IMR-90 (cell line): Measurements from ENCODE around the gene CMIP. TPM values are rescaled to one million over a fixed set of nuclear protein-coding genes. Genes with fewer than 3 reads are reported as not detected.

Experiments used
- ATAC-seq: fragments of 200-7000 bp; cut with Tn5 transposase; 2 replicates; pipeline ENCODE4 v1.9.1; 2020; ENCODE audit warnings: low read depth, mild to moderate bottlenecking, moderate library complexity
- BruUV-seq: library from RNA; stranded (reverse); fragments of 400-500 nt; replicated peaks from 2 replicates; lab custom pipeline; 2021; lab: Mats Ljungman, UMichigan
- CTCF ChIA-PET: fragments of 300-600 bp; formaldehyde crosslinking; extraction: SDS; loops from one replicate; lab custom pipeline; 2021; ENCODE audit warnings: antibody characterized with exemption; lab: Yijun Ruan, JAX
- POLR2A ChIA-PET: fragments of 300-600 bp; sonication (Branson Sonifier 250); formaldehyde crosslinking; loops from one replicate; lab custom pipeline; 2022; ENCODE audit warnings: antibody characterized with exemption; ENCODE audit not compliant: unreplicated experiment; lab: Charles Lee
- DNase-seq: peaks from one replicate; pipeline ENCODE4 v3.0.0; 2013
- H2AFZ ChIP-seq: replicated peaks from 2 replicates; pipeline ENCODE3; 2013; ENCODE audit warnings: low read length, mild to moderate bottlenecking; ENCODE audit not compliant: poor library complexity
- H2AK5ac ChIP-seq: 2 replicates; pipeline ENCODE4 v1.6.1; 2013; ENCODE audit warnings: low read depth, low read length, inconsistent platforms
- H2AK9ac ChIP-seq: replicated peaks from 2 replicates; pipeline ENCODE3; 2013; ENCODE audit warnings: mild to moderate bottlenecking, low read depth, low read length, moderate library complexity; ENCODE audit not compliant: poor library complexity
- H2BK120ac ChIP-seq: 2 replicates; pipeline ENCODE4 v1.6.1; 2013; ENCODE audit warnings: low read depth, low read length, inconsistent platforms
- H2BK15ac ChIP-seq: 3 replicates; pipeline ENCODE4 v1.6.1; 2013; ENCODE audit warnings: low read depth, low read length, inconsistent platforms
- H2BK20ac ChIP-seq: 2 replicates; pipeline ENCODE4 v1.6.1; 2013; ENCODE audit warnings: low read depth, mild to moderate bottlenecking, inconsistent platforms, low read length, moderate library complexity
- H2BK5ac ChIP-seq: 2 replicates; pipeline ENCODE4 v1.6.1; 2013; ENCODE audit warnings: mild to moderate bottlenecking, low read depth, low read length, inconsistent platforms; ENCODE audit not compliant: poor library complexity, severe bottlenecking
- H3K14ac ChIP-seq: replicated peaks from 2 replicates; pipeline ENCODE4 v1.6.1; 2013; ENCODE audit warnings: low read depth, low read length, inconsistent platforms
- H3K18ac ChIP-seq: 2 replicates; pipeline ENCODE4 v1.6.1; 2013; ENCODE audit warnings: low read depth, low read length, control low read depth
- H3K23ac ChIP-seq: 2 replicates; pipeline ENCODE4 v1.6.1; 2013; ENCODE audit warnings: low read depth, low read length, inconsistent platforms
- H3K27ac ChIP-seq: 2 replicates; pipeline ENCODE4 v1.5.1; 2013; ENCODE audit warnings: mild to moderate bottlenecking, control low read depth, low read length; ENCODE audit not compliant: insufficient read depth
- H3K27me3 ChIP-seq: 2 replicates; pipeline ENCODE4 v1.6.1; 2013; ENCODE audit warnings: low read length; ENCODE audit not compliant: control insufficient read depth, insufficient read depth
- H3K36me3 ChIP-seq: 2 replicates; pipeline ENCODE4 v1.6.1; 2013; ENCODE audit warnings: low read length, mixed read lengths; ENCODE audit not compliant: control insufficient read depth, insufficient read depth
- H3K4ac ChIP-seq: 2 replicates; pipeline ENCODE4 v1.6.1; 2013; ENCODE audit warnings: low read depth, low read length, inconsistent platforms
- H3K4me1 ChIP-seq: 2 replicates; pipeline ENCODE4 v1.6.1; 2013; ENCODE audit warnings: low read length, mixed read lengths; ENCODE audit not compliant: control insufficient read depth, insufficient read depth
- H3K4me2 ChIP-seq: 2 replicates; pipeline ENCODE4 v1.6.1; 2013; ENCODE audit warnings: low read depth, mild to moderate bottlenecking, control low read depth, low read length, moderate library complexity
- H3K4me3 ChIP-seq: 2 replicates; pipeline ENCODE4 v1.5.1; 2013; ENCODE audit warnings: low read depth, mild to moderate bottlenecking, control low read depth, low read length, moderate library complexity; ENCODE audit not compliant: insufficient read depth
- H3K56ac ChIP-seq: 2 replicates; pipeline ENCODE4 v1.6.1; 2013; ENCODE audit warnings: low read length, inconsistent platforms; ENCODE audit not compliant: insufficient read depth; ENCODE audit errors: extremely low read depth
- H3K79me1 ChIP-seq, 2 experiments: 2 replicates each; pipeline ENCODE4 v1.6.1; 2013; ENCODE audit warnings: low read length in 2 of 2, inconsistent platforms in 1 of 2, low read depth in 1 of 2
- H3K9ac ChIP-seq: 2 replicates; pipeline ENCODE4 v1.6.1; 2013; ENCODE audit warnings: low read depth, low read length, control low read depth
- H3K9me1 ChIP-seq: 2 replicates; pipeline ENCODE4 v1.6.1; 2013; ENCODE audit warnings: low read length, inconsistent platforms; ENCODE audit not compliant: insufficient read depth
- H3K9me3 ChIP-seq: 2 replicates; pipeline ENCODE4 v1.6.1; 2013; ENCODE audit warnings: low read length; ENCODE audit not compliant: control insufficient read depth, insufficient read depth
- H4K20me1 ChIP-seq: 2 replicates; pipeline ENCODE4 v1.6.1; 2013; ENCODE audit warnings: low read length, inconsistent platforms; ENCODE audit not compliant: insufficient read depth
- H4K5ac ChIP-seq: 2 replicates; pipeline ENCODE4 v1.6.1; 2013; ENCODE audit warnings: mild to moderate bottlenecking, low read depth, low read length, control low read depth
- H4K8ac ChIP-seq, 2 experiments: 2 replicates each; pipeline ENCODE4 v1.6.1; 2013; ENCODE audit warnings: low read depth in 2 of 2, low read length in 2 of 2, control low read depth in 1 of 2, inconsistent platforms in 1 of 2
- H4K91ac ChIP-seq: 2 replicates; pipeline ENCODE4 v1.6.1; 2013; ENCODE audit warnings: low read depth, low read length, inconsistent platforms; ENCODE audit not compliant: insufficient read depth
- FOS ChIP-seq: fragments of 150-350 bp; IDR thresholded peaks from 2 replicates; pipeline ENCODE4 v1.6.1; 2016; ENCODE audit warnings: low read depth, low read length
- POLR2A ChIP-seq: IDR thresholded peaks from 2 replicates; pipeline ENCODE4 v1.6.1; 2012; ENCODE audit warnings: mild to moderate bottlenecking, low read depth, low read length
- RAD21 ChIP-seq: IDR thresholded peaks from 2 replicates; pipeline ENCODE4 v1.6.1; 2012; ENCODE audit warnings: low read length, improper control_type of control experiment
- RFX5 ChIP-seq: IDR thresholded peaks from 2 replicates; pipeline ENCODE4 v1.8.0; 2012; ENCODE audit warnings: low read depth, mild to moderate bottlenecking, low read length, moderate library complexity
- WGBS, 2 experiments: methylation state at CpG; one replicate each; pipeline versions ENCODE4 v1.1.5 to v1.1.7; 2013; ENCODE audit warnings: missing lambda C conversion rate in 2 of 2; ENCODE audit not compliant: insufficient read length in 1 of 2; ENCODE audit errors: extremely low coverage in 2 of 2; 5-methylcytosine and 5-hydroxymethylcytosine counted together
- dilution Hi-C: fragments of 300-500 bp; cut with HindIII; formaldehyde crosslinking; loops from one replicate; pipeline ENCODE4 v1.14.3; 2018; ENCODE audit warnings: low sequenced_read_pairs; ENCODE audit not compliant: unreplicated experiment
- in situ Hi-C: fragments of 300-500 bp; cut with MboI; formaldehyde crosslinking; loops from 3 replicates; pipeline ENCODE4 v1.14.3; 2019; ENCODE audit warnings: low sequenced_read_pairs, inconsistent platforms, mixed read lengths
- intact Hi-C: fragments of 100-400 bp; cut with micrococcal nuclease; formaldehyde crosslinking; loops from 2 replicates; pipeline ENCODE4 v1.10.0; 2022
- polyA plus RNA-seq, 3 experiments: library from polyadenylated mRNA; depleted of rRNA; stranded (reverse); fragments of >200 nt; gene quantifications; 2 replicates each; pipeline ENCODE4 v1.2.3, GENCODE V29; 2012; ENCODE audit warnings: low replicate concordance in 1 of 3
- total RNA-seq: library from RNA; depleted of rRNA; stranded (reverse); fragments of >200 nt; gene quantifications from 2 replicates; pipeline ENCODE4 v1.2.3, GENCODE V29; 2012

CMIP gene
- total and polyA plus RNA-seq, 2 of the 4 experiments (the other 2 are of a cell fraction): 3.2 to 11.6 TPM

- POLR2A ChIA-PET: no interaction called here
- Histone ChIP-seq H2AFZ (peak overlapping the region; percentile 77), H3K9me3 (no peaks in the 10 kb centered on the region), H2BK120ac (peak overlapping the region; percentile 23), H3K9me1 (no peaks in the 10 kb centered on the region), H4K20me1 (peaks cover 50% of the 10 kb centered on the region), H3K14ac (peak overlapping the region; percentile 61), H3K4me1 (peaks cover 7% of the 10 kb centered on the region), H3K27me3 (peaks cover 19% of the 10 kb centered on the region), H3K18ac (peak overlapping the region; percentile 14), H2BK20ac (no peak overlapping the region), H4K91ac (peak overlapping the region; percentile 68), H4K8ac (peak overlapping the region; percentile 29 to 47; a peak in 3 of 4 replicates), H3K4ac (peak overlapping the region; percentile 75), H3K4me2 (peak overlapping the region; percentile 91), H3K36me3 (no peaks in the 10 kb centered on the region), H3K4me3 (peak overlapping the region; percentile 95), H3K23ac (peak overlapping the region; percentile 86), H2AK5ac (peak overlapping the region; percentile 88), H3K27ac (peak overlapping the region; percentile 80), H2BK5ac (no peak overlapping the region), H3K56ac (peak overlapping the region; percentile 58; the same call in 1 of the 2 replicates), H3K9ac (peak overlapping the region; percentile 84), H2AK9ac (peak overlapping the region; percentile 93), H2BK15ac (peak overlapping the region; percentile 32; the same call in 1 of the 3 replicates), H4K5ac (peak overlapping the region; percentile 27), H3K79me1 (peaks cover 22 to 59% of the 10 kb centered on the region in 2 experiments)
- in situ Hi-C loops: no loop called here
- TF ChIP-seq POLR2A (0 out of 2 replicates have a peak, but pooled peaks have one; percentile 12), RFX5 (no peak), FOS (peak; percentile 51), RAD21 (no peak; the same call in 1 of the 2 replicates)
- intact Hi-C loops: loop anchor here (5.0 to 10.0 kb wide), 2 partner anchors 139 to 166 kb away; no protein-coding TSS in a partner anchor
- DNase-seq (peak; percentile 51), ATAC-seq (no peak)
- WGBS, 2 experiments: 5% methylated on average over 3 of the region's 23 CpGs; no CpG with 5 or more reads in 1 of the 2 experiments
- dilution Hi-C loops: no loop called here
- no TSS peak for BruUV-seq
- CTCF ChIA-PET: interaction anchor here (1.7 kb wide), 1 partner anchor 122 kb away, joined by 3 read pairs; no protein-coding TSS in a partner anchor
These were observed 1.6 kb downstream of the CMIP start for GRCh38 chr16:81445966-81446906.
